Sigmoid colon (tissue), 7 donors: ENCODE data around the gene CDKAL1. TPM values are rescaled to one million over a fixed set of nuclear protein-coding genes. Genes with fewer than 3 reads are reported as not detected.

ENCODE experiments used
- DNase-seq: peaks from one replicate; pipeline ENCODE4 v3.0.0-alpha.2; 2019
- H3K27ac ChIP-seq, 4 donors: fragments of 200-600 bp; sonication (generic); one replicate each; pipeline ENCODE4 v1.5.1; 2016 to 2019; ENCODE audit warnings: mild to moderate bottlenecking in 1 of 4
- H3K27me3 ChIP-seq, 3 donors: fragments of 200-600 bp; sonication (generic); one replicate each; pipeline ENCODE4 v1.5.1; 2019; ENCODE audit warnings: mild to moderate bottlenecking in 1 of 3
- H3K36me3 ChIP-seq, 4 donors: fragments of 200-600 bp; sonication (generic); one replicate each; pipeline ENCODE4 v1.5.1; 2016 to 2019
- H3K4me1 ChIP-seq, 4 donors: fragments of 200-600 bp; sonication (generic); one replicate each; pipeline ENCODE4 v1.5.1; 2017 to 2019
- H3K4me3 ChIP-seq, 4 donors: fragments of 200-600 bp; sonication (generic); one replicate each; pipeline ENCODE4 v1.5.1; 2017 to 2019; ENCODE audit warnings: mild to moderate bottlenecking in 2 of 4, moderate library complexity in 1 of 4
- H3K9me3 ChIP-seq, 4 donors: fragments of 200-600 bp in 3 of 4; sonication (generic) in 3 of 4; one replicate each; pipeline versions ENCODE4 v1.5.1 to v1.6.1; 2013 to 2019
- EP300 ChIP-seq, 4 donors: sonication (generic); formaldehyde crosslinking; IDR thresholded peaks; one replicate each; pipeline ENCODE4 v1.6.1; 2017; ENCODE audit warnings: antibody characterized with exemption in 4 of 4
- POLR2A ChIP-seq, 2 donors: fragments of 450-650 bp; IDR thresholded peaks; one replicate each; pipeline ENCODE4 v1.6.1; 2016; ENCODE audit warnings: antibody characterized with exemption in 2 of 2, mild to moderate bottlenecking in 2 of 2, moderate library complexity in 2 of 2
- POLR2AphosphoS5 ChIP-seq, 4 donors: sonication (generic); formaldehyde crosslinking; IDR thresholded peaks; one replicate each; pipeline ENCODE4 v1.6.1; 2017; ENCODE audit warnings: antibody characterized with exemption in 4 of 4
- WGBS, 2 donors: extraction: QIAGEN DNeasy Blood & Tissue Kit; methylation state at CpG; one replicate each; pipeline ENCODE4 v1.1.7; 2013; 5-methylcytosine and 5-hydroxymethylcytosine counted together
- intact Hi-C: fragments of 100-400 bp; cut with DNase I; formaldehyde crosslinking; loops from one replicate; pipeline ENCODE4 v1.15.1; 2023
- polyA plus RNA-seq, 3 donors: library from polyadenylated mRNA; stranded (reverse); fragments of 200-250 nt; gene quantifications; one replicate each; pipeline ENCODE4 v1.2.3, GENCODE V29; 2013
- total RNA-seq, 4 donors: library from RNA; depleted of rRNA; stranded (reverse); fragments of >200 nt; gene quantifications; one replicate each; pipeline ENCODE4 v1.1.0, GENCODE V29; 2016
- TF ChIP-seq, protein P1 (sequence below), 4 experiments: fragments of 450-650 bp in 3 of 4; fragments of 200-600 bp in 1 of 4; IDR thresholded peaks; one replicate each; pipeline ENCODE4 v1.5.1; 2016 to 2019; ENCODE audit warnings: antibody characterized with exemption in 4 of 4, mild to moderate bottlenecking in 3 of 4, moderate library complexity in 2 of 4
- donor health status: healthy with polysubstance abuse.
- donor health status: Bipolar disorder and iron deficiency.
- donor health status: healthy.

The CDKAL1 gene
- total and polyA plus RNA-seq, 7 donors, result 2.8 to 14.7 (median 11.4) TPM

DNA sequence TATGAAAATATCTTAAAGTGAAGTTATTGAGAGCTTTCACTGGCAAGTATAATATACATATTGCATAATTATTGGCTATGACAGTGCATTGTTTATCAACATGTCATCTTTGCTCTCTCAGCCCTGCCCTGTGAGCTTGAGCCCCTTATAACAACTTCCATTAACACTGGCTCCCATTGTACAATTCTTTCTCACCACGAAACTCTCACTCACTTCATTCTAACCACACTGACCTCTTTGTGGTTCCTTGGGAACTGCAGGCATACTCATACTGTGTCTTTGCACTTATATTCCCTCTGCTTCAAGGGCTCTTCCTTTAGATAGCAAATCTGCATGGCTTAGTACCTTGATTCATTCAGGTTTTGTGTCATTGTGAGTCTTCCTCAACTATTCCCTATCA, 411.8 kb downstream of the CDKAL1 start:
- intact Hi-C loops, result no loop called here
- 66 to 73% methylated on average over 1 of the region's 1 CpG for WGBS, 2 donors

DNA sequence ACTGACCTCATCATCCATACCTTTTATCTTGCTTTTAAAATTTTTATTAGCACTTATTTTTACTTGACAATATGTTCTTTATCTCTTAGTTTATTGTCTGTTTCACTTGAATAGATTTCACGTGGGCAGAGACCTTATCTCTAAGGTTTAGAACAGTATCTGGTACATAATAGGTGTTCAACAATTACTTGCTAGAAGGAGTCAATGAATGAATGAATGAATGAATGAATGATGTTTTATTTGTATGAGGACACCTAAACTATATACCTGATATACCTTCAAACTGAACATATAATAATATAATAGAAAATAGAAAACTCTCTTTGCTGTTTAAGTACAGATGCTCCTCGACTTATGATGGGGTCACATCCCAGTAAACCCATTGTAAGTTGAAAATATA, 412.6 kb downstream of the CDKAL1 start:
- Histone ChIP-seq H3K4me1 (no peaks in the 10 kb centered on the region), H3K36me3 (no peaks in the 10 kb centered on the region), H3K9me3 (peaks cover 0 to 7% (median 0%) of the 10 kb centered on the region in 4 donors), H3K27me3 (no peaks in the 10 kb centered on the region), H3K4me3 (no peak overlapping the region), H3K27ac (no peak overlapping the region)
- DNase-seq, result no peak
- TF ChIP-seq EP300 (IDR thresholded peaks at IDR 0.05) (no peak), POLR2A (IDR thresholded peaks at IDR 0.05) (no peak), POLR2AphosphoS5 (IDR thresholded peaks at IDR 0.05) (no peak)
- TF ChIP-seq, protein P1, sequence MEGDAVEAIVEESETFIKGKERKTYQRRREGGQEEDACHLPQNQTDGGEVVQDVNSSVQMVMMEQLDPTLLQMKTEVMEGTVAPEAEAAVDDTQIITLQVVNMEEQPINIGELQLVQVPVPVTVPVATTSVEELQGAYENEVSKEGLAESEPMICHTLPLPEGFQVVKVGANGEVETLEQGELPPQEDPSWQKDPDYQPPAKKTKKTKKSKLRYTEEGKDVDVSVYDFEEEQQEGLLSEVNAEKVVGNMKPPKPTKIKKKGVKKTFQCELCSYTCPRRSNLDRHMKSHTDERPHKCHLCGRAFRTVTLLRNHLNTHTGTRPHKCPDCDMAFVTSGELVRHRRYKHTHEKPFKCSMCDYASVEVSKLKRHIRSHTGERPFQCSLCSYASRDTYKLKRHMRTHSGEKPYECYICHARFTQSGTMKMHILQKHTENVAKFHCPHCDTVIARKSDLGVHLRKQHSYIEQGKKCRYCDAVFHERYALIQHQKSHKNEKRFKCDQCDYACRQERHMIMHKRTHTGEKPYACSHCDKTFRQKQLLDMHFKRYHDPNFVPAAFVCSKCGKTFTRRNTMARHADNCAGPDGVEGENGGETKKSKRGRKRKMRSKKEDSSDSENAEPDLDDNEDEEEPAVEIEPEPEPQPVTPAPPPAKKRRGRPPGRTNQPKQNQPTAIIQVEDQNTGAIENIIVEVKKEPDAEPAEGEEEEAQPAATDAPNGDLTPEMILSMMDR (IDR thresholded peaks at IDR 0.05), result no peak
- WGBS, 2 donors, result 77 to 93% methylated on average over 2 of the region's 2 CpGs
- intact Hi-C loops, result no loop called here

More for the DNA sequence above, 411.8 kb downstream of the CDKAL1 start:
- Histone ChIP-seq H3K4me3 (no peak overlapping the region), H3K27me3 (no peaks in the 10 kb centered on the region), H3K27ac (no peak overlapping the region), H3K9me3 (peaks cover 0 to 7% (median 0%) of the 10 kb centered on the region in 4 donors), H3K36me3 (no peaks in the 10 kb centered on the region), H3K4me1 (no peaks in the 10 kb centered on the region)
- TF ChIP-seq POLR2AphosphoS5 (IDR thresholded peaks at IDR 0.05) (no peak), POLR2A (IDR thresholded peaks at IDR 0.05) (no peak), EP300 (IDR thresholded peaks at IDR 0.05) (no peak)
- TF ChIP-seq, protein P1 (IDR thresholded peaks at IDR 0.05), result no peak
- no peak for DNase-seq

DNA sequence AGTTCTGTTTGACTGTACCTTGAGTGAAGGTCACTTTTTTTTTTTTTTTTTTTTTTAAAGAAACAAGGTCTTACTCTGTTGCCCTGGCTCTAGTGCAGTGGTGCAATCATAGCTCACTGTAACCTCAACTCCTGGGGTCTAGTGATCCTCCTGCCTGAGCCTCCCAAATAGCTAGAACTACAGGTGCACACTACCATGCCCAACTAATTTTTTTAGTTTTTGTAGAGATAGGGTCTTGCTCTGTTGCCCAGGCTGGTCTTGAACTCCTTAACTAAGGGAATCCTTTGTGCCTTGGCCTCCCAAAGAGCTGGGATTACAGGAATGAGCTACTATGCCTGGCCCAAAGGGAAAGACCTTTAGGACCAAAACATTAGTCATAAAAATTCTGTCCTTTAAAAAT, 413.7 kb downstream of the CDKAL1 start:
- TF ChIP-seq, protein P1 (IDR thresholded peaks at IDR 0.05), result no peak
- TF ChIP-seq POLR2A (IDR thresholded peaks at IDR 0.05) (no peak), POLR2AphosphoS5 (IDR thresholded peaks at IDR 0.05) (no peak), EP300 (IDR thresholded peaks at IDR 0.05) (no peak)
- no peak for DNase-seq
- intact Hi-C loops, result no loop called here
- Histone ChIP-seq H3K9me3 (peaks cover 0 to 6% (median 0%) of the 10 kb centered on the region in 4 donors), H3K27me3 (no peaks in the 10 kb centered on the region), H3K27ac (no peak overlapping the region), H3K36me3 (no peaks in the 10 kb centered on the region), H3K4me3 (no peak overlapping the region), H3K4me1 (no peaks in the 10 kb centered on the region)

DNA sequence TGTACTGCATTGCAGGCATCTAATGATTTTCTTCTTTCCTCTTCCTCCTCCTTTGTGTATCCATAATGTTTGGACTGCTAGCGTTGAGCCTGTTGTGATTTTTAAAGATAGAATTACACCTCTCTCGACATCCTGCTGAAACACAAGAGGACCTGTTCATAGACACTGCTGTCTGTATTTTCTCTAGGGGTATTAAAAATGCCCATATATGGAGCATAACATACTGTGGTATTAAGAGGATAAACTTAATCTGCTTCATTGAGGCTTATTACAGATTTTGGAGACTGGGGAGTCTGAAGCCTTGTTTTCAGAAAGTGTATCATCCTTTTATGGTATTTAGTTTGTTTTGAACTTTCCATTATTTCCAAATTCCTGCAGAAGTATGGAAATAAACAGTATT, 414.3 kb downstream of the CDKAL1 start:
- no peak overlapping the region for H3K4me3 ChIP-seq
- intact Hi-C loops, result no loop called here
- no peak overlapping the region for H3K27ac ChIP-seq
- no peaks in the 10 kb centered on the region for H3K4me1 ChIP-seq
- H3K27me3 ChIP-seq, result no peaks in the 10 kb centered on the region
- 86 to 87% methylated on average over 2 of the region's 2 CpGs for WGBS, 2 donors
- DNase-seq, result no peak
- peaks cover 0 to under 1% (median 0%) of the 10 kb centered on the region in 4 donors for H3K9me3 ChIP-seq
- H3K36me3 ChIP-seq, result no peaks in the 10 kb centered on the region
- no peak for TF ChIP-seq POLR2A (IDR thresholded peaks at IDR 0.05)
- no peak for TF ChIP-seq EP300 (IDR thresholded peaks at IDR 0.05)
- TF ChIP-seq, protein P1 (IDR thresholded peaks at IDR 0.05), result no peak
- no peak for TF ChIP-seq POLR2AphosphoS5 (IDR thresholded peaks at IDR 0.05)

DNA sequence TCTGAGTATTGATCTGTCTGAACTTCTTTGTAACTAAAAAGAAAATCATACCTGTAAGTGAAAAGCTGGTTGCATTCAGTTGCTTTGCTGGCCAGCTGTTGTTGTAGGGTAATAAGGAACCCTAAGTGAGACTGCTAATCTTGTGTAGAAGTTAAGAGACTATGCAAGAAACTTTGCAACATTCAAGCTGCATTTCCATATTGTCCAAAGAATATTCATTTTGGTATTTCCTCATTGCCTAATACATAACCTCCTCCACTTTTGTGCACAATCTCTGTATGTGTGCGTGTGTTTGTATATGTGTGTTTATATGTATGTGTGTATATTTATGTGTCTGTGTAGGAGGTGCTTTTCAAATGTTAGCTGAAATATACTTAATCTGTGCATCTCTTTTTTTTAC, 414.9 kb downstream of the CDKAL1 start:
- H3K4me3 ChIP-seq, result no peak overlapping the region
- no peaks in the 10 kb centered on the region for H3K27me3 ChIP-seq
- no peaks in the 10 kb centered on the region for H3K9me3 ChIP-seq
- TF ChIP-seq POLR2AphosphoS5 (IDR thresholded peaks at IDR 0.05) (no peak), POLR2A (IDR thresholded peaks at IDR 0.05) (no peak), EP300 (IDR thresholded peaks at IDR 0.05) (no peak)
- TF ChIP-seq, protein P1 (IDR thresholded peaks at IDR 0.05), result no peak
- no peaks in the 10 kb centered on the region for H3K36me3 ChIP-seq
- intact Hi-C loops, result no loop called here
- no peak for DNase-seq
- 99 to 100% methylated on average over 1 of the region's 1 CpG for WGBS, 2 donors
- no peaks in the 10 kb centered on the region for H3K4me1 ChIP-seq
- no peak overlapping the region for H3K27ac ChIP-seq
